GM13977 (cell line): ENCODE results near the gene NDUFA11.

Source experiments
- DNase-seq: peaks from one replicate; pipeline ENCODE4 v3.0.0; 2012; ENCODE audit warnings: low spot score
- in situ Hi-C: fragments of 300-500 bp; cut with MboI; formaldehyde crosslinking; loops from one replicate; pipeline ENCODE4 v1.12.0; 2022; ENCODE audit warnings: low sequenced_read_pairs, low pct_unique_long_range_greater_than_20kb, mixed read lengths, inconsistent platforms; ENCODE audit not compliant: unreplicated experiment
- TF ChIP-seq, protein P1 (sequence below): IDR thresholded peaks from 2 replicates; pipeline ENCODE4 v1.5.1; 2012; ENCODE audit warnings: mild to moderate bottlenecking, control low read depth; ENCODE audit not compliant: insufficient read depth; ENCODE audit errors: extremely low read depth, missing control alignments

The NDUFA11 gene

DNA sequence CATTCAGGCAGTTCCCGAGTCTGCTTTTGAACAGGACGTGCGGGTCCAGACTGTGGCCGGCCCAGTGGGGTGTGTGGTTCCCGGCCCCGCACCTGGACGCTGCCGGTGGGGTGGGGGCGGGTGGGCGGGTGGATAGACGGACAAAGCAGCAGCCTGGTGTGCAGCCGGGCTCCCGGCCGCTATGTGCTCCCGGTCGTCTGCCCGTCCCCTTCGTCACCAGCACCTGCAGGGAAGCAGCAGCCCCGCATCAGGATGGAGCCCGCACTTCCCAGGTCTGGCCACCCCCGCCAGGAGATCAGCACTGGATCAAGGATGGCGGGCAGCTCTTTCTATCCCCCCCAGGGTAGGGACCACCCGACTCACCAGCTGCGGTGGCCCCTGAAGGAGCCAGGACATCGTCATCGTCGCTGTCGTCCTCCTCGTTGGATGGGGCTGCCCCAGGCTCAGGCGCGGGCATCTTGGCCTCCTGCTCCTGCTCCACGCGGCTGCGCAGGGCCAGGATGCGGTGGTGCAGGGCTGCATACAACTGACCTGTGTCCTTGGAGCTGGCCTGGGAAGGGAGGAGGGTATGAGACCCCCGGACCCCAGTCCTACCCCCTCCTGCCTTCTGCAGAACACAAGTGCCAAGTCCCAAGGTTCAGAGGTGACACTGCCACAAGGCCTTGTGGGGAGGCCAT is 14.0 kb upstream of the NDUFA11 start:
- no peak for DNase-seq
- TF ChIP-seq, protein P1, sequence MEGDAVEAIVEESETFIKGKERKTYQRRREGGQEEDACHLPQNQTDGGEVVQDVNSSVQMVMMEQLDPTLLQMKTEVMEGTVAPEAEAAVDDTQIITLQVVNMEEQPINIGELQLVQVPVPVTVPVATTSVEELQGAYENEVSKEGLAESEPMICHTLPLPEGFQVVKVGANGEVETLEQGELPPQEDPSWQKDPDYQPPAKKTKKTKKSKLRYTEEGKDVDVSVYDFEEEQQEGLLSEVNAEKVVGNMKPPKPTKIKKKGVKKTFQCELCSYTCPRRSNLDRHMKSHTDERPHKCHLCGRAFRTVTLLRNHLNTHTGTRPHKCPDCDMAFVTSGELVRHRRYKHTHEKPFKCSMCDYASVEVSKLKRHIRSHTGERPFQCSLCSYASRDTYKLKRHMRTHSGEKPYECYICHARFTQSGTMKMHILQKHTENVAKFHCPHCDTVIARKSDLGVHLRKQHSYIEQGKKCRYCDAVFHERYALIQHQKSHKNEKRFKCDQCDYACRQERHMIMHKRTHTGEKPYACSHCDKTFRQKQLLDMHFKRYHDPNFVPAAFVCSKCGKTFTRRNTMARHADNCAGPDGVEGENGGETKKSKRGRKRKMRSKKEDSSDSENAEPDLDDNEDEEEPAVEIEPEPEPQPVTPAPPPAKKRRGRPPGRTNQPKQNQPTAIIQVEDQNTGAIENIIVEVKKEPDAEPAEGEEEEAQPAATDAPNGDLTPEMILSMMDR: no peak
- in situ Hi-C loops: no loop called here

DNA sequence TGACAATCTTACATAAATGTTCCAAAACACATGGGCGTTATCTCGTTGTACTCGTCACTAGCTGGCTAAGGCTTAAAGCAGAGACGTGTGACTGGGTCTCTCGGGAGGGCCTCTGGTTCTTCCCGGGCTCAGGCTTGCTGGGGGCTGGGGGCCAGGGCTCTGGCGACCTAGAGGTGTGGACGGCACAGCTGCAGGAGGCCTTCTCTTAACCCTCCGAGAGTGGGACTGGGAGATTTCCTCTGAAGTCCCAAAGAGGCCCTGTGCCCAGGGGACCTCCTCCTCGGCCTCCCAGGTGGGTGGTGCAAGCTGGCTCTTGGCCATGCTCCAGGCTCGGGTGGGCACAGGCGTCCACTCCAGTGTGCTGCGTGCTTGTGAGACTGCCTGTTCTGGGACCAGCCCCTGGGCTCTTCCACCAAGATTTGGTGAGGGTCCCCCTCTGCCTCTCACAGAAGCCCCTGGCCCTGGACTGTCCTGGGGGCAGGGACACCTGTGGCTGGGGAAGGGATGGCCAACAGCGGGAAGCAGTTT is 12.7 kb upstream of the NDUFA11 start:
- TF ChIP-seq, protein P1: no peak
- no peak for DNase-seq
- in situ Hi-C loops: no loop called here

DNA sequence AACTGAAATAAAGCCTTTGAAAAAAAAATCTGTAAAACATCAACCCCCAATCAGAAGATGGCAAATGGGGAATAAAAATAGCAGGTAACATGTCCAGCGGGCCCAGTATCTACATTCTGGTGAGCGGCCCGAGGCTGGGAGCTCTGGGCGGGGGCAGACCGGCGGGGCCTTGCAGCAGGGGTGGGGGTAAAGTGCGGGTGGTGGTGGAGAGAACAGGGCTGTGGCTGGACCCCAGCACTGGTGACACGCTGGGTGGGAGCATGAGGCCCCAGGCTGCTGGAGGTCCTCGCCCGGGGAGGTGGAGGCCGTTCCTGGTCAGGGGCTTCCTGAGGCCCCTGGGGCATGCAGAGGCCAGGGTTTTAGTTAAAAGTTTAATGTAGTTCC is 12.2 kb upstream of the NDUFA11 start:
- TF ChIP-seq, protein P1: no peak
- no peak for DNase-seq
- in situ Hi-C loops: no loop called here

DNA sequence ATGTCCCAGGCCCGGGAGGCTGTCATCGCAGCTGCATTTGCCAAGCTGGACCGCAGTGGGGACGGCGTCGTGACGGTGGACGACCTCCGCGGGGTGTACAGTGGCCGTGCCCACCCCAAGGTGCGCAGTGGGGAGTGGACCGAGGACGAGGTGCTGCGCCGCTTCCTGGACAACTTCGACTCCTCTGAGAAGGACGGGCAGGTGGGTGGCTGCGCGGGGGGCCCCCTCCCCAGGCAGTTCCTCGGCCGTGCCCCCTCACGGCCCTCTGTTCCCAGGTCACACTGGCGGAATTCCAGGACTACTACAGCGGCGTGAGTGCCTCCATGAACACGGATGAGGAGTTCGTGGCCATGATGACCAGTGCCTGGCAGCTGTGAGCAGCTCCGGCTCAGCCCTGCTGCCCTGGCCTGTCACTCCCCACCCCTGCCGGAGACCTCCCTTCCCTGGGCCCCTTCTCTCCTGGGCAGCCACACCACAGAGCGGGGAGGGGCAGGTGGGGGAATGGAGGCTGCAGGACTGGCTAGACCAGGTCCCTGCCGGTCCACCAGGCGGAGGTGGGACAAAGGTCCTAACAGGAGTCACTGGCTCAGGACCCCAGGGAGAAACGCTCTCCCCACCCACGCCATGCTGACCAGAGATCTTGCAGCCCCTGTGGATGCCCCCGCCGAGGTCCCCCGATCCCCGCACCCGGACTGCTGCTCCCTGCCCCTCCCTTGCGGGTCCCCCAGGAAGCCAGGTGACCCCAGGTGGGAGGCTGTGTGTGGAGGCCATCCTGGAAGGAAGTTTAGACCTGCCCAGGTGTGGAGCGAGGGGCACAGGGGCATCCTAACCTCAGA is 11.6 kb upstream of the NDUFA11 start:
- TF ChIP-seq, protein P1: no peak
- in situ Hi-C loops: no loop called here
- no peak for DNase-seq

DNA sequence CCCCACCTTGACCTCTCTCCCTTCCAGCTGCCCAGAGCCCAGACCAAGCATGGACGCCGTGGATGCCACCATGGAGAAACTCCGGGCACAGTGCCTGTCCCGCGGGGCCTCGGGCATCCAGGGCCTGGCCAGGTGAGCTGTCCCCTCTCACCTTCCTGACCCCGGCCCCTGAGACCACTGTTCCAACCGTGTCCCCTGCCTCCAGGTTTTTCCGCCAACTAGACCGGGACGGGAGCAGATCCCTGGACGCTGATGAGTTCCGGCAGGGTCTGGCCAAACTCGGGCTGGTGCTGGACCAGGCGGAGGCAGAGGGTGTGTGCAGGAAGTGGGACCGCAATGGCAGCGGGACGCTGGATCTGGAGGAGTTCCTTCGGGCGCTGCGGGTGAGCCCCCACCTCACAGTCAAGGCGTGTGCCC is 10.8 kb upstream of the NDUFA11 start:
- TF ChIP-seq, protein P1: no peak
- in situ Hi-C loops: no loop called here
- no peak for DNase-seq

DNA sequence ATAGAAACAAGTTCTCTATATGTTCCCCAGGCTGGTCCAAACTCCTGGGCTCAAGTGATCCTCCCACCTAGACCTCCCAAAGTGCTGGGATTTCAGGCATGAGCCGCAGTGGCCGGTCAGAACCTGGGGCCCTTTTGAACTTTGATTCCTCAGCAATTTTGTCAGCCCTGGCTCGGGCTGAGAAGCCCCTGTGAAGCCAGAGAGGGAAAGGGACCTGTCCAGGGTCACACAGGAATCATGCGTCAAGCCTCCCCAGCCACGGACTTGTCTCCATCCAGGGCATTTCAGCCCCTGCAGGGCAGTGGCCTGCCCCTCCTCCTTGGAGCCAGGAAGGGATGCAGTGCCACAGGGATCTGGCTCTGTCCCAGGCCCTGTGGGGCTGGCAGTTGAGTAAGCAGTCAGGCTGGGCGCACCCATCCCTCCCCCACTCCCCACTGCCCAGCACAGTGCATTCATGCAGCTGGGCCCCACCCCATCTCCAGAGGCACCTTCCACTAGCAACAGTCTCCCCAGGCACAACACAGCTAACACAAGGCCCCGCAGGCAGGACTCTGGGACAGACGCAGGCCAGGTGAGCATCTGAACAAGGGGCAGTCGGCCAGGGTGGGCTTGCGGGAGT is 10.3 kb upstream of the NDUFA11 start, which contains the start of gene CAPS:
CAPS (plus strand) TSS at position 516 of the 619 bp plus-strand sequence. CDS start 153 bp downstream, outside the sequence.
- no peak for DNase-seq
- TF ChIP-seq, protein P1: no peak
- in situ Hi-C loops: no loop called here
